HEK293 (cell line): ENCODE results near the gene SLC35A4.

ENCODE experiments used
- KLF10 ChIP-seq: fragments of 450-650 bp; IDR thresholded peaks from 2 replicates; pipeline ENCODE4 v1.5.1; 2018; ENCODE audit warnings: missing biosample characterization, mild to moderate bottlenecking, missing genetic modification characterization
- SP2 ChIP-seq: fragments of 450-650 bp; formaldehyde crosslinking; IDR thresholded peaks from 2 replicates; pipeline ENCODE4 v1.5.1; 2016; ENCODE audit warnings: missing biosample characterization, missing genetic modification characterization
- WT1 ChIP-seq: fragments of 450-650 bp; formaldehyde crosslinking; IDR thresholded peaks from 2 replicates; pipeline ENCODE4 v1.5.1; 2016; ENCODE audit warnings: missing biosample characterization, missing genetic modification characterization
- ZBTB20 ChIP-seq: fragments of 450-650 bp; formaldehyde crosslinking; IDR thresholded peaks from 2 replicates; pipeline ENCODE4 v1.5.1; 2016; ENCODE audit warnings: missing biosample characterization, missing genetic modification characterization
- ZNF184 ChIP-seq: fragments of 450-650 bp; IDR thresholded peaks from 2 replicates; pipeline ENCODE4 v1.5.1; 2018; ENCODE audit warnings: missing biosample characterization, mild to moderate bottlenecking, missing genetic modification characterization
- ZNF555 ChIP-seq: fragments of 450-650 bp; formaldehyde crosslinking; conservative IDR thresholded peaks from 2 replicates; pipeline ENCODE4 v1.5.1; 2017; ENCODE audit warnings: missing biosample characterization, mild to moderate bottlenecking, missing genetic modification characterization, inconsistent platforms
- ZNF776 ChIP-seq: fragments of 450-650 bp; formaldehyde crosslinking; IDR thresholded peaks from 2 replicates; pipeline ENCODE4 v1.5.0; 2017; ENCODE audit warnings: missing biosample characterization, missing genetic modification characterization, borderline replicate concordance
- TF ChIP-seq, protein P1 (sequence below): fragments of 450-650 bp; formaldehyde crosslinking; IDR thresholded peaks from 2 replicates; pipeline ENCODE4 v1.5.1; 2016; ENCODE audit warnings: missing biosample characterization, missing genetic modification characterization
- TF ChIP-seq, protein P2 (sequence below): IDR thresholded peaks from 2 replicates; pipeline ENCODE4 v1.6.1; 2011; ENCODE audit warnings: mild to moderate bottlenecking, low read depth, low read length, borderline replicate concordance
- TF ChIP-seq, protein P3 (sequence below): fragments of 450-650 bp; formaldehyde crosslinking; IDR thresholded peaks from 2 replicates; pipeline ENCODE4 v1.5.1; 2017; ENCODE audit warnings: missing biosample characterization, missing genetic modification characterization
- TF ChIP-seq, protein P4 (sequence below): fragments of 450-650 bp; formaldehyde crosslinking; IDR thresholded peaks from 2 replicates; pipeline ENCODE4 v1.5.1; 2016; ENCODE audit warnings: missing biosample characterization, missing genetic modification characterization
- TF ChIP-seq, protein P5 (sequence below): fragments of 450-650 bp; formaldehyde crosslinking; IDR thresholded peaks from 2 replicates; pipeline ENCODE4 v1.5.1; 2016; ENCODE audit warnings: missing biosample characterization, missing genetic modification characterization
- TF ChIP-seq, protein P6 (sequence below): fragments of 450-650 bp; formaldehyde crosslinking; IDR thresholded peaks from 2 replicates; pipeline ENCODE4 v1.5.1; 2016; ENCODE audit warnings: missing biosample characterization, missing genetic modification characterization, low read depth

DNA sequence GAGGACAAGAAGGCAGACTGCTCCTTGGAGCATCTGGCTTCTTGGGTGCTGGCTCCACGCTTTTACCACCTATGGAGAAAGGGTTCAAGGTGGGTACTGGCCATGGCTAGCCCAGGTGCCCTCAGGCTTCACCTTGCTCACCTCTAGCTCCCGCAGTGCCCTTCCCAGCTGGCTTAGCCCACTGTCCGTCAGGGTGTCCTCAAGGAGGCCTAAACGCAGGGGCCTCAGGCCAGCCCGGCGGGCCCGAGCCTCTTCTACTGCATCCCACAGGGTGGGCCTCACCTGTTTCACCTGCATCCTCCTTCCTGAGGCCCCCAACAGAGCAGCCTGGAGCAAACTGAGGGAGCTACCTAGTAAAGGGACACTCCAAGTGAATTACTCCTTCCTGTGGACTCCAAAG lies 9.1 kb downstream of the SLC35A4 start:
- no peak for TF ChIP-seq ZNF184 (tag by site-specific recombination)
- no peak for TF ChIP-seq SP2 (tag by site-specific recombination)
- TF ChIP-seq, protein P1, sequence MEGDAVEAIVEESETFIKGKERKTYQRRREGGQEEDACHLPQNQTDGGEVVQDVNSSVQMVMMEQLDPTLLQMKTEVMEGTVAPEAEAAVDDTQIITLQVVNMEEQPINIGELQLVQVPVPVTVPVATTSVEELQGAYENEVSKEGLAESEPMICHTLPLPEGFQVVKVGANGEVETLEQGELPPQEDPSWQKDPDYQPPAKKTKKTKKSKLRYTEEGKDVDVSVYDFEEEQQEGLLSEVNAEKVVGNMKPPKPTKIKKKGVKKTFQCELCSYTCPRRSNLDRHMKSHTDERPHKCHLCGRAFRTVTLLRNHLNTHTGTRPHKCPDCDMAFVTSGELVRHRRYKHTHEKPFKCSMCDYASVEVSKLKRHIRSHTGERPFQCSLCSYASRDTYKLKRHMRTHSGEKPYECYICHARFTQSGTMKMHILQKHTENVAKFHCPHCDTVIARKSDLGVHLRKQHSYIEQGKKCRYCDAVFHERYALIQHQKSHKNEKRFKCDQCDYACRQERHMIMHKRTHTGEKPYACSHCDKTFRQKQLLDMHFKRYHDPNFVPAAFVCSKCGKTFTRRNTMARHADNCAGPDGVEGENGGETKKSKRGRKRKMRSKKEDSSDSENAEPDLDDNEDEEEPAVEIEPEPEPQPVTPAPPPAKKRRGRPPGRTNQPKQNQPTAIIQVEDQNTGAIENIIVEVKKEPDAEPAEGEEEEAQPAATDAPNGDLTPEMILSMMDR (tag by site-specific recombination), result no peak
- TF ChIP-seq, protein P2, sequence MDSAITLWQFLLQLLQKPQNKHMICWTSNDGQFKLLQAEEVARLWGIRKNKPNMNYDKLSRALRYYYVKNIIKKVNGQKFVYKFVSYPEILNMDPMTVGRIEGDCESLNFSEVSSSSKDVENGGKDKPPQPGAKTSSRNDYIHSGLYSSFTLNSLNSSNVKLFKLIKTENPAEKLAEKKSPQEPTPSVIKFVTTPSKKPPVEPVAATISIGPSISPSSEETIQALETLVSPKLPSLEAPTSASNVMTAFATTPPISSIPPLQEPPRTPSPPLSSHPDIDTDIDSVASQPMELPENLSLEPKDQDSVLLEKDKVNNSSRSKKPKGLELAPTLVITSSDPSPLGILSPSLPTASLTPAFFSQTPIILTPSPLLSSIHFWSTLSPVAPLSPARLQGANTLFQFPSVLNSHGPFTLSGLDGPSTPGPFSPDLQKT, result no peak
- TF ChIP-seq, protein P3, sequence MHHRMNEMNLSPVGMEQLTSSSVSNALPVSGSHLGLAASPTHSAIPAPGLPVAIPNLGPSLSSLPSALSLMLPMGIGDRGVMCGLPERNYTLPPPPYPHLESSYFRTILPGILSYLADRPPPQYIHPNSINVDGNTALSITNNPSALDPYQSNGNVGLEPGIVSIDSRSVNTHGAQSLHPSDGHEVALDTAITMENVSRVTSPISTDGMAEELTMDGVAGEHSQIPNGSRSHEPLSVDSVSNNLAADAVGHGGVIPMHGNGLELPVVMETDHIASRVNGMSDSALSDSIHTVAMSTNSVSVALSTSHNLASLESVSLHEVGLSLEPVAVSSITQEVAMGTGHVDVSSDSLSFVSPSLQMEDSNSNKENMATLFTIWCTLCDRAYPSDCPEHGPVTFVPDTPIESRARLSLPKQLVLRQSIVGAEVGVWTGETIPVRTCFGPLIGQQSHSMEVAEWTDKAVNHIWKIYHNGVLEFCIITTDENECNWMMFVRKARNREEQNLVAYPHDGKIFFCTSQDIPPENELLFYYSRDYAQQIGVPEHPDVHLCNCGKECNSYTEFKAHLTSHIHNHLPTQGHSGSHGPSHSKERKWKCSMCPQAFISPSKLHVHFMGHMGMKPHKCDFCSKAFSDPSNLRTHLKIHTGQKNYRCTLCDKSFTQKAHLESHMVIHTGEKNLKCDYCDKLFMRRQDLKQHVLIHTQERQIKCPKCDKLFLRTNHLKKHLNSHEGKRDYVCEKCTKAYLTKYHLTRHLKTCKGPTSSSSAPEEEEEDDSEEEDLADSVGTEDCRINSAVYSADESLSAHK, result no peak
- no peak for TF ChIP-seq ZNF555 (tag by site-specific recombination)
- TF ChIP-seq, protein P4, sequence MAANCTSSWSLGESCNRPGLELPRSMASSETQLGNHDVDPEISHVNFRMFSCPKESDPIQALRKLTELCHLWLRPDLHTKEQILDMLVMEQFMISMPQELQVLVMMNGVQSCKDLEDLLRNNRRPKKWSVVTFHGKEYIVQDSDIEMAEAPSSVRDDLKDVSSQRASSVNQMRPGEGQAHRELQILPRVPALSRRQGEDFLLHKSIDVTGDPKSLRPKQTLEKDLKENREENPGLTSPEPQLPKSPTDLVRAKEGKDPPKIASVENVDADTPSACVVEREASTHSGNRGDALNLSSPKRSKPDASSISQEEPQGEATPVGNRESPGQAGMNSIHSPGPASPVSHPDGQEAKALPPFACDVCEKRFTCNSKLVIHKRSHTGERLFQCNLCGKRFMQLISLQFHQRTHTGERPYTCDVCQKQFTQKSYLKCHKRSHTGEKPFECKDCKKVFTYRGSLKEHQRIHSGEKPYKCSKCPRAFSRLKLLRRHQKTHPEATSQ (tag by site-specific recombination), result no peak
- no peak for TF ChIP-seq ZBTB20 (tag by site-specific recombination)
- TF ChIP-seq WT1 (tag by site-specific recombination), result no peak
- no peak for TF ChIP-seq ZNF776 (tag by site-specific recombination)
- TF ChIP-seq, protein P5, sequence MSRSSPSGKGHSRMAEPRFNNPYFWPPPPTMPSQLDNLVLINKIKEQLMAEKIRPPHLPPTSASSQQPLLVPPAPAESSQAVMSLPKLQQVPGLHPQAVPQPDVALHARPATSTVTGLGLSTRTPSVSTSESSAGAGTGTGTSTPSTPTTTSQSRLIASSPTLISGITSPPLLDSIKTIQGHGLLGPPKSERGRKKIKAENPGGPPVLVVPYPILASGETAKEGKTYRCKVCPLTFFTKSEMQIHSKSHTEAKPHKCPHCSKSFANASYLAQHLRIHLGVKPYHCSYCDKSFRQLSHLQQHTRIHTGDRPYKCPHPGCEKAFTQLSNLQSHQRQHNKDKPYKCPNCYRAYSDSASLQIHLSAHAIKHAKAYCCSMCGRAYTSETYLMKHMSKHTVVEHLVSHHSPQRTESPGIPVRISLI (tag by site-specific recombination), result no peak
- no peak for TF ChIP-seq KLF10 (tag by site-specific recombination)
- TF ChIP-seq, protein P6, sequence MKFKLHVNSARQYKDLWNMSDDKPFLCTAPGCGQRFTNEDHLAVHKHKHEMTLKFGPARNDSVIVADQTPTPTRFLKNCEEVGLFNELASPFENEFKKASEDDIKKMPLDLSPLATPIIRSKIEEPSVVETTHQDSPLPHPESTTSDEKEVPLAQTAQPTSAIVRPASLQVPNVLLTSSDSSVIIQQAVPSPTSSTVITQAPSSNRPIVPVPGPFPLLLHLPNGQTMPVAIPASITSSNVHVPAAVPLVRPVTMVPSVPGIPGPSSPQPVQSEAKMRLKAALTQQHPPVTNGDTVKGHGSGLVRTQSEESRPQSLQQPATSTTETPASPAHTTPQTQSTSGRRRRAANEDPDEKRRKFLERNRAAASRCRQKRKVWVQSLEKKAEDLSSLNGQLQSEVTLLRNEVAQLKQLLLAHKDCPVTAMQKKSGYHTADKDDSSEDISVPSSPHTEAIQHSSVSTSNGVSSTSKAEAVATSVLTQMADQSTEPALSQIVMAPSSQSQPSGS (tag by site-specific recombination), result no peak
